ENCODE data around the gene PPARG.

Gene PPARG

GRCh38 chr3:12483872-12484197 is 195.0 kb downstream of the PPARG start:
- TF ChIP-seq CTCF (IDR thresholded peaks at IDR 0.05; ENCODE audit: extremely low read depth, missing control alignments): no peak
- DNase-seq (ENCODE audit: low spot score): no peak

All from GM20000 (cell line).